Left ventricle myocardium inferior (tissue), 1 donor: ENCODE results near the gene ANAPC16. TPM values are rescaled to one million over a fixed set of nuclear protein-coding genes. Genes with fewer than 3 reads are reported as not detected.
"Not testable (repeated sequence)": the region's sequence is repeated elsewhere in the genome, so short reads cannot be mapped to it uniquely, and the experiment has no call there.

ENCODE experiments used
- DNase-seq: peaks from one replicate; pipeline ENCODE4 v3.0.0-alpha.2; 2020
- H3K27ac ChIP-seq: fragments of 200-600 bp; replicated peaks from 2 replicates; pipeline ENCODE4 v1.8.0; 2021
- H3K27me3 ChIP-seq: fragments of 200-600 bp; 2 replicates; pipeline ENCODE4 v1.8.0; 2021; ENCODE audit warnings: low read depth
- H3K36me3 ChIP-seq: fragments of 200-600 bp; 2 replicates; pipeline ENCODE4 v1.8.0; 2021
- H3K4me1 ChIP-seq: fragments of 200-600 bp; 2 replicates; pipeline ENCODE4 v1.8.0; 2021
- H3K4me3 ChIP-seq: fragments of 200-600 bp; 2 replicates; pipeline ENCODE4 v1.8.0; 2021; ENCODE audit warnings: mild to moderate bottlenecking, moderate library complexity
- H3K9me3 ChIP-seq: fragments of 200-600 bp; replicated peaks from 2 replicates; pipeline ENCODE4 v1.8.0; 2021
- CTCF ChIP-seq: fragments of 200-600 bp; IDR thresholded peaks from 2 replicates; pipeline ENCODE4 v1.8.0; 2021; ENCODE audit warnings: antibody characterized with exemption, mild to moderate bottlenecking, borderline replicate concordance
- intact Hi-C: fragments of 100-400 bp; cut with micrococcal nuclease; formaldehyde crosslinking; loops from one replicate; pipeline ENCODE4 v1.11.0; 2022
- total RNA-seq: library from RNA; stranded (reverse); fragmentation: NEBNext Ultra II Directional; extraction: Animal tissue kit (Norgen Biotek cat#: 25700); gene quantifications from one replicate; pipeline ENCODE4 v1.2.1, GENCODE V29; 2021
- donor health status: DM: no; HTN: yes; CAD: no; lungs with severe emphysema.

ANAPC16 gene
- total RNA-seq, 1 donor from 2014 or later: 256 TPM

- DNase-seq: no peak
- H3K27me3 ChIP-seq: no peaks in the 10 kb centered on the region
- no peaks in the 10 kb centered on the region for H3K9me3 ChIP-seq
- no peak overlapping the region for H3K4me3 ChIP-seq
- peaks cover 43% of the 10 kb centered on the region for H3K4me1 ChIP-seq
- TF ChIP-seq CTCF: no peak
- intact Hi-C loops: loop anchor here (10.0 kb wide), 1 partner anchor 47 kb away; no protein-coding TSS in a partner anchor
- peaks cover 17% of the 10 kb centered on the region for H3K36me3 ChIP-seq
- H3K27ac ChIP-seq: peak overlapping the region; percentile 100
Observed at GRCh38 chr10:72277340-72277995, 61.7 kb downstream of the ANAPC16 start.

GRCh38 chr10:72277996-72278667 lies 62.3 kb downstream of the ANAPC16 start:
- Histone ChIP-seq H3K36me3 (peaks cover 17% of the 10 kb centered on the region), H3K4me1 (peaks cover 38% of the 10 kb centered on the region), H3K9me3 (no peaks in the 10 kb centered on the region), H3K4me3 (no peak overlapping the region), H3K27ac (peak overlapping the region; percentile 100), H3K27me3 (no peaks in the 10 kb centered on the region)
- TF ChIP-seq CTCF: no peak
- intact Hi-C loops: loop anchor here (10.0 kb wide), 1 partner anchor 47 kb away; no protein-coding TSS in a partner anchor
- DNase-seq: no peak

- Histone ChIP-seq H3K27me3 (no peaks in the 10 kb centered on the region), H3K4me3 (no peak overlapping the region), H3K9me3 (no peaks in the 10 kb centered on the region), H3K36me3 (peaks cover 17% of the 10 kb centered on the region), H3K4me1 (peaks cover 37% of the 10 kb centered on the region), H3K27ac (peak overlapping the region; percentile 100)
- intact Hi-C loops: loop anchor here (10.0 kb wide), 1 partner anchor 46 kb away; no protein-coding TSS in a partner anchor
- peak; percentile 12 for TF ChIP-seq CTCF
- no peak for DNase-seq
Observed at GRCh38 chr10:72278668-72279393, 63.0 kb downstream of the ANAPC16 start.

- not testable (repeated sequence) for H3K27ac ChIP-seq, DNase-seq, H3K9me3 ChIP-seq, H3K4me3 ChIP-seq, H3K27me3 ChIP-seq
- Histone ChIP-seq H3K36me3 (peaks cover 16% of the 10 kb centered on the region), H3K4me1 (peaks cover 30% of the 10 kb centered on the region)
- intact Hi-C loops: loop anchor here (10.0 kb wide), 1 partner anchor 45 kb away; no protein-coding TSS in a partner anchor
Observed at GRCh38 chr10:72279587-72279986, 63.8 kb downstream of the ANAPC16 start.

GRCh38 chr10:72283131-72283530 lies 67.3 kb downstream of the ANAPC16 start:
- Histone ChIP-seq H3K4me1 (no peaks in the 10 kb centered on the region), H3K27ac (no peak overlapping the region), H3K9me3 (no peaks in the 10 kb centered on the region), H3K27me3 (no peaks in the 10 kb centered on the region), H3K4me3 (no peak overlapping the region), H3K36me3 (no peaks in the 10 kb centered on the region)
- intact Hi-C loops: no loop called here
- TF ChIP-seq CTCF: no peak
- no peak for DNase-seq

Other genes starting within 250 kb of the ANAPC16 start
- 8.6 TPM for gene SPOCK2, start 127.5 kb upstream of the ANAPC16 start, total RNA-seq
- 37.0 TPM for gene ASCC1, start 264 bp downstream of the ANAPC16 start, total RNA-seq
- 66.3 TPM for gene DDIT4, start 57.9 kb downstream of the ANAPC16 start, total RNA-seq
- gene DNAJB12, start 138.9 kb downstream of the ANAPC16 start, total RNA-seq: 25.6 TPM